GM18907 (cell line): ENCODE data around the gene NLN.
"Not testable (repeated sequence)": the region's sequence is repeated elsewhere in the genome, so short reads cannot be mapped to it uniquely, and the experiment has no call there.

Experiments
- ATAC-seq: cut with Tn5 transposase; IDR thresholded peaks from one replicate; pipeline ENCODE4 v1.9.1; 2021; ENCODE audit warnings: mild to moderate bottlenecking, moderate library complexity; ENCODE audit not compliant: unreplicated experiment

The NLN gene

DNA sequence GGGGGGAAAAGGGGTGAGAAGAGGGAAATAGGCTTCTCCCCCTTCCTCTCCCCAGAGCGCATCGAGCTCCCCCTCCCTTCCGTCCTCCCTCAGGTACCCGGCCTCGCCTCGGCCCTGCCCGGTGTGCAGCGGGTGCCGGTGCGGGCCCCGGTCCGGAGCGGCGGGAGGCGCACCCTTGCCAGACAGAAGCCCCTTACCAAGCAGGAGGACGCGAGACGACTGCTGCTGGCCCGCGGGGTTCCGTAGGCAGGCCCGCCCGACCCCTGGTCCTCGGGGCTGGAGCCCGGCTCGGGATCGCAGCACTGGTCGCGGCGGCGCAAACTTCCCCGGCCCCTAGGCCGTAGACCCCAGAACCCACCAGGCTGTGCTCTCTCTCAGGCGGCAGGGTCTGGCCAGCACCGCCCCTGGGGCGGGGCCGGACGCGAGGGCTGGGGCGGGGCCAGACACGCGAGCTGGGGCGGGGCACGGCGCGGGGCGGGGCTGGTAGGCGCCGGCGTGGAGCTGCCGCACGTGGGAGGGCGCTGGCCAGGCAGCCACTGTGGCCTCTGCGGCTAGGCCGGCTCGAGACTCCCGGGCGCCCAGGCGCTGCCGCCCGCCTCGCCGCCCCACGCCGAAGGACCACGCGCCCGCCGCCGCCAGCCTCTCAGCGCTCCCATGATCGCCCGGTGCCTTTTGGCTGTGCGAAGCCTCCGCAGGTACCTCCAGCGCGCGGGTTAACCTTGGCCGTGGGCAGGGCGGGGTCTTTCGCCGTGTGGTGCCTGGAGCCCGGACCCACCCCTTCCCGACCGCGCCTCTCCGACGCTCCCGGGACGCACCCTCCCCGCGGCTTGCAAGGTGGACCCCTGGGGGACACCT lies at the start of gene NLN, which contains the start of gene SGTB:
NLN (plus strand) TSS at position 486 of the 855 bp plus-strand sequence; CDS start at position 655, 169 bp downstream.
SGTB (minus strand) TSS at position 390 of the 855 bp plus-strand sequence. CDS start 1,302 bp downstream, outside the sequence.
- peak; percentile 91 for ATAC-seq

- ATAC-seq: no peak
These were observed 49.2 kb upstream of the NLN start for GRCh38 chr5:65672796-65673195.

GRCh38 chr5:65674749-65675148 lies 47.3 kb upstream of the NLN start:
- no peak for ATAC-seq

- not testable (repeated sequence) for ATAC-seq
These were observed 45.9 kb upstream of the NLN start for GRCh38 chr5:65676056-65676455.

DNA sequence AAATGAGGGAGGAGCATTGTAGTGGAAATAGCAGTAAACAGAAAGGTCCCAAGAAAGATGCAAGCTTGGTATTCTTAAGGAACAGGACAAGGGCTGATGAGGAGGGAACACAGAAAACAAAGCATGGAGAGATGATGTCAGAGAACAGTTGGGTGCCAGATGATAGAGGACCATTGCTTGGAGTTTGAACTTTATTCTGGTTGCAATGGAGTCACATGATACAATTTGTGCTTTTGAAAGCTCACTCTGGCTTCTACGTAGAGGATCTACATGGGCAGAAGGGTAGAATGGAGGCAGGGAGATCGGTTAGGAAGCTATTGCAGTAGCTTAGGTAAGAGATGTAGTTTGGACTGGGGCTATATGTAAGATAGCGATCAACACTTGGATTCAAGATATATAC lies 39.9 kb upstream of the NLN start:
- ATAC-seq: no peak

- no peak for ATAC-seq
These were observed 28.9 kb upstream of the NLN start for GRCh38 chr5:65693121-65693520.

DNA sequence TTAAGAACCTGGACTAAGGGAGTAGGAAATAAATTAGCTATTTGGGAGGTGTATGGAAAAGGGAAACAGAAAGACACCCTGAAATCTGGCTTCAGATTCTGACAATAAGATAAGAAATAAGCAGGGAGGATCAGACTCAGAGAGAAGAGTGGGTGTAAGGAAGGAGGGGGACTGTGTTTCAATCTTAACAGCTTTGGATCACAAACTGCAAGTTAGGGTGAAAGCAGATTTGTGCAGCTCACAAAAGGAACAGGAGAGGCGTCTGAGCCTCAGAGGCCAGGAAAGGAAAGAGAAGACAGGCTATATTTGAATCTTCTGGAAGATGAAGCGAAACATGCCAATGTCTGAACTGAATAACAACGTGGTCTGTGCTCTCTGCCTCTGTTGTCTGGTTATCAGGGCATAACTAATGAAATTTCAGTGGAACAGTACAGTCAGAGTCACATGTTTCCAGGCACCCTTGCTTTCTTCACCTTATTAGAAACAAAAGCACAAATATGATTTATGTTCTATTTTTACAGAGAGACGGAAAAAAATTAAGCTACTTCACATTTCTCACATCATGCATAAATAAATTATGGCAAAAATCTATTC lies 26.7 kb upstream of the NLN start:
- no peak for ATAC-seq

DNA sequence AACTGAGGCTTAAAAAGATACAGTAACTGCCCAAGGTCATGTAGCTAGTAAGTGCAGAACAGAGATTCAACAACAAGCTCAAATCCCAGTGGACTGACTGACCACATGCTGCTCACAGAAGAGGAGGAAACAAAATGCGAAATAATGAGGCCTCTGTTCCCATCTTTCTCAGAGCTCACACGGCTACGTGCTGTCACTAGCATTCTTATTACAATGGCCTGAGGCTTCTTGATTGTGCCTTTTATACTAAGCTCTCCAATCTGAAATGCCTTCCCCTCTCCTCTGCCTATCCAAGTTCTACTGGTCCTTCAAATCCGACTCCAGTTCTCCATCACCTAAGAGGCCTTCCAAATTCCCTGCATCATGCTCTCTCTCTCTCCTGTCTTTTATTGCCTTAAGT lies 26.1 kb upstream of the NLN start:
- no peak for ATAC-seq

DNA sequence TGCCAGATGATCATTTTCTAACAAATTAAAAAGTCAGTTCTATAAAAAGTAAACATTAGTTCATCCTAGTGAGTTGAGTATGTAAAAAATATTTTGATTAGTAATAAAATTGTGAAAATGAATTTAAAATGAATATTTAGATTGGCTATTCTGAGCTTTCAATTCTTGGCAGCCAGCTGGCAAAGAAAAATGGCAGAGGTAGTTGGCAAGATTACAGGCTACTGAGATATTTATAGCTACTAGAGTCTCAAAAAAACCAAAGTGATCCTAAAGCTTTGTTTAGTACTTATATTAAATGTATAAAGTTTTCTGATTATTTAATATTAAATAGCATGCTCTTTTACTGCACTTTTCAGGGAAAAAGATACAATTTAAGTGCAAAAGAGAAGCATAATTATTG lies 25.1 kb upstream of the NLN start:
- ATAC-seq: no peak

DNA sequence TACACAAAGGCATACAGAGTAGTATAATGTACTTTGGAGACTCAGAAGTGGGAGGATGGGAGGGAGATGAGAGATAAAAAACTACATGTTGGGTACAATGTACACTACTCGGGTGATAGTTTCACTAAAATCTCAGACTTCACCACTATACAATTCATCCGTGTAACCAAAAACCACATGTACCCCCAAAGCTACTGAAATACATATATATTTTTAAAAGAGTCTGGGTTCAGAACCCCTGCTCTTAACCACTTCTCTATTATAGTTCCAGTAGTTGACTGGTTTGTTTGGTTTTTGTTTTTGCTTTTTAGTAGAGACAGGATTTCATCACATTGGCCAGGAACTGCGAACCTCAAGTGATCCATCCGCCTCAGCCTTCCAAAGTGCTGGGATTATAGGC lies 22.7 kb upstream of the NLN start:
- no peak for ATAC-seq

DNA sequence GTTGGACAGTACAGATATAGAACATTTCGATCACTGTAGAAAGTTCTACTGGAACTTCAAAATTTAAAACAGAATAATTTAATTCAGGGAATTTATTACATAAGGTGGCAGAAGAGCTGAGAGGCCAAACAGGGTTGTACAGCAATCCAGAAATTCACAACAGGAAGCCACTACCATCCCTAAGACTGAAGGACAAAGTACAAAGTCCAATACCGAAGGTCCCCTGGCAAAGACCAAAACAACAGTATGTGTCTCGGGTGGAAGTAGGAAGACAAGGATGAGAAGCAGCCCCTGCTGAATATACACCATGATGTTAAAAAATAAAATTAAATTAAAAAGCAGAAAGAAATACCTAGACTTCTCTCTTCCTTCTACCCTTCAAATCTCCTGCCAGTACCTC lies 20.0 kb upstream of the NLN start:
- no peak for ATAC-seq

DNA sequence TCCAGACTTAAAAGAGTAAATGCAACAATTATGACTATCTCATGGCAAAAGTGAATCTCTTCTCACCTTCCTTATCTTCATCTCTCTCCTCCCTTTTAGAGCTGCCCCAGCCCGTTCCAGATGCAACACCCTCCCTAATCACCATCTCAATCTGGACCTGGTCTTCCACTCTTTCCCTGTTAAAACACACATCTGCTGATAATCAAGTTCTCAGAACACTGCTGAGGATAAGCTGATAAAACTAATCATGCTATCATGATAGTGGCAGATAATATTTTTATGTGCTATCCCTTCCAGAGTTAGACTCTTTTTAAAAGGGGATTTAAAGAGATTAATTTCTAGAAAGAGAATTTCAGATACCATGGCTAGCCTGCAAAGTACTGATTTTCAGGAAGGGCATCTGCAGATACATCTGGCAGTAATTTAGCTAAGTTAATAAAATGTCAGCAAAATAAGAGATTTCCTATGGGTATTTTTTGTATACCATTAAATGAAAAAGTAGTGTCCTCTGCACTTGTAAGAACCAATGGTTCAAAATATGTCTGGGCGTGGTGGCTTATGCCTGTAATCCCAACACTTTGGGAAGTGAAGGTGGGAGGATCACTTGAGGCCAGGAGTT lies 17.3 kb upstream of the NLN start:
- ATAC-seq: no peak

GRCh38 chr5:65707663-65708062 lies 14.3 kb upstream of the NLN start:
- ATAC-seq: no peak

- ATAC-seq: no peak
These were observed 13.9 kb upstream of the NLN start for GRCh38 chr5:65708145-65708544.

- ATAC-seq: no peak
These were observed 3.3 kb upstream of the NLN start for GRCh38 chr5:65718576-65719310.

GRCh38 chr5:65721050-65721719 lies 820 bp upstream of the NLN start:
- peak; percentile 30 for ATAC-seq

DNA sequence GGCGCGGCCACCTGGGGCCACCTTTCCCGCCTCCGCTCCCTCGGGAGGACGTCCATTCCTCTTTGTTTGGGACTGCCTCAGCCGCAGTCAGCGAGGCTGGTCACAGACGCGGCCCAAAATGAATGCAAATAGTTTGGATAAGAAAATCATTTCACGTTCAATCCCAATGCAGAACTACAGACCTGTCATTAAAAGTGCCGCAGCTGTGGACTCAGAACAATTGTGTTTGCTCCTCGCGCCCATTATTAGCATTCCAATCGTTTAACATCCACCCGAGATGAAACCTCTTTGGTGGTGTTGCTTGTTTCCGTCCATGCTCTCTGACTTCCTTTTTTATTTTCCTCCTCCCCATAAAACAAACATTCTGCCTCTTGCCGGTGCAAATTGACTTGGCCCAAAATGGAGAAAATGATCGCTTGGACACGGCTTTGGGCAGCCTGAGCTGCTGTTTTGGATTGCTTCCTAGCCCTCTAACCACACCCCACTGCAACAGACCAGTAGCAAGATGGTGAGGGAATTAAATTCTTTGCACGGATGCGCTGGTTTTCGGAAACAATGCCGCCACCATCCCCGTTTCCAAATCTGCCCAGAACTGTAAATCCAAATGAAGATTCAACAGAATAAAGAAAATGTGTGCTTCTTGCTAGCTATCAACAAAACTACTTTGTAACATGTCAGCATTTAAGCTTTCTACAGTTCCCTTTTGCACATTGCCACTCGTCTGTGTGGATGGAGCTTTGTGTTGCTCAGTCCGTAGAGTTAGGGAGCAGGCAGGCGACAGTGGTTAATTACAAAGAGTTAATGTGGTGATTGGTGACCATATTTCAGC lies 784 bp downstream of the NLN start:
- ATAC-seq: no peak

DNA sequence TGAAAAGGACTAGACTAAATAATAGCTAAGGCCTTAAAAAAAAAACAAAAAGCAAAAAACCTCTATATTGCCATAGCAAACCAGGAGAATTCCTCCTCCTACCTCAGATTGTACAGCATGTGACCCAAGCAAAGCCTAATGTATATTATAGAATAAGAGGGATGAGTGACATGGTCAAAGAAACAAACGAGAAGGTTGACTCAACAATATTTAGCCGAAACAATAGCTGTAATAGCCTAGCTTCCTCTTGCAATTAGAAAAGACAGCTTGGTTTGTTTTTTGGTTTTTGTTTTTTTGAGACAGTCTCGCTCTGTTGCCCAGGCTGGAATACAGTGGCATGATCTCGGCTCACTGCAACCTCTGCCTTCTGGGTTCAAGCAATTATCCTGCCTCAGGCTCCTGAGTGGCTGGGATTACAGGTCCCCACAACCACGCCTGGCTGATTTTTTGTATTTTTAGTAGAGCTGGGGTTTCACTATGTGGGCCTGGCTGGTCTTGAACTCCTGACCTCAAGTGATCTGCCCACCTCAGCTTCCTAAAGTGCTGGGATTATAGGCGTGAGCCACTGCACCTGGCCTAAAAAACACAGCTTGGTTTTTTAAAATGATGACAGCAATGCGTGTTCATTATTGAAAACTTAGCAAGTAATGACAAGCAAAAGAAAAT lies 5.6 kb downstream of the NLN start:
- ATAC-seq: no peak

DNA sequence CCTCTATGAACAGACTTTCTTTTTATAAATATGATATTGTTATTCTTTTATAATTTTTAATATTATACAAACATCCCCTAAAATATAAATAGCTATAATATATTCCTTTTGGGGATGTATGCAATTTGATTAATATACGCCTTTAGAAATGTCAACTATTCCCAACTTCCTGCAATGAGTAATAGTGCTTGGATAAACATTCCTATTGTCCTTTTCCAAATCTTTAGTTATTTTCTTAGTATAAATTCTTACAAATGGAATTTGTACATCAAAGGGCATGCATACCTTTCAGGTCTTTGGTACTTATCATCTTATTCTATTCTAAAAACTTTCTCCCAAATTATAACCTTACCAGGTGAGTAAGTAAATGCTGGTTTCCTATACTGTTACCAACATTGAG lies 6.2 kb downstream of the NLN start:
- no peak for ATAC-seq
